H9 (cell line): ENCODE measurements around the gene OTULIN. TPM values are rescaled to one million over a fixed set of nuclear protein-coding genes. Genes with fewer than 3 reads are reported as not detected.

Source experiments
- DNase-seq: peaks from one replicate; pipeline ENCODE4 v3.0.0-alpha.2; 2017
- H2AFZ ChIP-seq: one replicate; pipeline ENCODE4 v1.6.1; 2013; ENCODE audit warnings: mild to moderate bottlenecking, low read length, control low read depth, moderate library complexity
- H2AK5ac ChIP-seq: 2 replicates; pipeline ENCODE4 v1.6.1; 2013; ENCODE audit warnings: low read length, control low read depth, mixed read lengths; ENCODE audit not compliant: insufficient read length
- H2BK120ac ChIP-seq: one replicate; pipeline ENCODE4 v1.6.1; 2013; ENCODE audit warnings: low read depth, mild to moderate bottlenecking, low read length, control low read depth, inconsistent platforms; ENCODE audit not compliant: poor library complexity, severe bottlenecking
- H2BK12ac ChIP-seq: 2 replicates; pipeline ENCODE4 v1.6.1; 2013; ENCODE audit warnings: low read length, control low read depth, mixed read lengths, low read depth; ENCODE audit not compliant: insufficient read length
- H2BK15ac ChIP-seq: 2 replicates; pipeline ENCODE4 v1.6.1; 2013; ENCODE audit warnings: low read depth, low read length, control low read depth
- H2BK20ac ChIP-seq: one replicate; pipeline ENCODE4 v1.6.1; 2013; ENCODE audit warnings: low read depth, mild to moderate bottlenecking, low read length, control low read depth, inconsistent platforms; ENCODE audit not compliant: poor library complexity, severe bottlenecking
- H2BK5ac ChIP-seq: 2 replicates; pipeline ENCODE4 v1.6.1; 2013; ENCODE audit warnings: low read length, control low read depth, mixed read lengths; ENCODE audit not compliant: insufficient read length
- H3K14ac ChIP-seq: 2 replicates; pipeline ENCODE4 v1.6.1; 2013; ENCODE audit warnings: low read length, control low read depth; ENCODE audit not compliant: insufficient read depth
- H3K18ac ChIP-seq: 2 replicates; pipeline ENCODE4 v1.6.1; 2013; ENCODE audit warnings: low read depth, mild to moderate bottlenecking, mixed read lengths, low read length, control low read depth; ENCODE audit not compliant: insufficient read length
- H3K23ac ChIP-seq: 2 replicates; pipeline ENCODE4 v1.6.1; 2013; ENCODE audit warnings: low read length, control low read depth, mixed read lengths, low read depth; ENCODE audit not compliant: insufficient read length
- H3K23me2 ChIP-seq: 2 replicates; pipeline ENCODE4 v1.6.1; 2013; ENCODE audit warnings: low read depth, mild to moderate bottlenecking, mixed read lengths, low read length, control low read depth; ENCODE audit not compliant: insufficient read length, poor library complexity, severe bottlenecking
- H3K27ac ChIP-seq: 2 replicates; pipeline ENCODE4 v1.5.1; 2013; ENCODE audit warnings: low read length, control low read depth, mixed read lengths, low read depth; ENCODE audit not compliant: insufficient read length
- H3K27me3 ChIP-seq: 2 replicates; pipeline ENCODE4 v1.6.1; 2013; ENCODE audit warnings: low read length, control low read depth, inconsistent platforms; ENCODE audit not compliant: insufficient read depth
- H3K4ac ChIP-seq: 2 replicates; pipeline ENCODE4 v1.6.1; 2013; ENCODE audit warnings: low read depth, mild to moderate bottlenecking, control low read depth, inconsistent platforms, low read length, moderate library complexity
- H3K4me1 ChIP-seq: 2 replicates; pipeline ENCODE4 v1.6.1; 2013; ENCODE audit warnings: low read length, control low read depth, inconsistent platforms; ENCODE audit not compliant: insufficient read depth
- H3K4me2 ChIP-seq: 2 replicates; pipeline ENCODE4 v1.6.1; 2013; ENCODE audit warnings: low read length, control low read depth, mixed read lengths; ENCODE audit not compliant: insufficient read length, insufficient read depth
- H3K56ac ChIP-seq: 2 replicates; pipeline ENCODE4 v1.6.1; 2013; ENCODE audit warnings: low read depth, mild to moderate bottlenecking, mixed read lengths, low read length, control low read depth; ENCODE audit not compliant: insufficient read length
- H3K79me1 ChIP-seq: 2 replicates; pipeline ENCODE4 v1.6.1; 2013; ENCODE audit warnings: low read depth, mild to moderate bottlenecking, moderate library complexity, low read length, control low read depth, inconsistent platforms; ENCODE audit not compliant: insufficient read depth, poor library complexity, severe bottlenecking
- H3K79me2 ChIP-seq: 2 replicates; pipeline ENCODE4 v1.6.1; 2013; ENCODE audit warnings: low read length, control low read depth, inconsistent platforms; ENCODE audit not compliant: insufficient read depth
- H3K9ac ChIP-seq: 2 replicates; pipeline ENCODE4 v1.6.1; 2013; ENCODE audit warnings: low read length, control low read depth, mixed read lengths; ENCODE audit not compliant: insufficient read length; ENCODE audit errors: extremely low read depth
- H3K9me3 ChIP-seq: one replicate; pipeline ENCODE4 v1.6.1; 2013; ENCODE audit warnings: low read depth, low read length, inconsistent platforms; ENCODE audit not compliant: control insufficient read depth
- H3T11ph ChIP-seq: one replicate; pipeline ENCODE4 v1.6.1; 2013; ENCODE audit warnings: mild to moderate bottlenecking, low read length, control low read depth, inconsistent platforms
- H4K20me1 ChIP-seq: one replicate; pipeline ENCODE4 v1.6.1; 2013; ENCODE audit not compliant: control insufficient read depth, insufficient read length, insufficient read depth
- H4K5ac ChIP-seq: 2 replicates; pipeline ENCODE4 v1.6.1; 2013; ENCODE audit warnings: low read depth, mild to moderate bottlenecking, mixed read lengths, low read length, control low read depth; ENCODE audit not compliant: insufficient read length
- H4K8ac ChIP-seq: replicated peaks from 2 replicates; pipeline ENCODE4 v1.6.1; 2013; ENCODE audit warnings: low read length, control low read depth, mixed read lengths, low read depth; ENCODE audit not compliant: insufficient read length
- H4K91ac ChIP-seq: 2 replicates; pipeline ENCODE4 v1.6.1; 2013; ENCODE audit warnings: low read depth, mild to moderate bottlenecking, moderate library complexity, mixed read lengths, low read length, control low read depth; ENCODE audit not compliant: insufficient read length
- H3K27ac Mint-ChIP-seq, 3 experiments: 2 replicates in 2 of 3; 3 replicates in 1 of 3; pipeline ENCODE4 v1.8.0; 2020 to 2021; ENCODE audit warnings: mixed read lengths in 3 of 3, mild to moderate bottlenecking in 1 of 3, moderate library complexity in 1 of 3
- H3K27me3 Mint-ChIP-seq: 2 replicates; pipeline ENCODE4 v1.8.0; 2021; ENCODE audit warnings: low read depth, mild to moderate bottlenecking, moderate library complexity, mixed read lengths
- H3K36me3 Mint-ChIP-seq, 3 experiments: 2 replicates in 2 of 3; 3 replicates in 1 of 3; pipeline ENCODE4 v1.8.0; 2020 to 2021; ENCODE audit warnings: low read depth in 3 of 3, mixed read lengths in 3 of 3; ENCODE audit not compliant: insufficient read depth in 1 of 3
- H3K4me1 Mint-ChIP-seq, 2 experiments: 2 replicates each; pipeline ENCODE4 v1.8.0; 2020; ENCODE audit warnings: mixed read lengths in 2 of 2
- H3K4me3 Mint-ChIP-seq, 2 experiments: 2 replicates in 1 of 2; 3 replicates in 1 of 2; pipeline ENCODE4 v1.8.0; 2020 to 2021; ENCODE audit warnings: mild to moderate bottlenecking in 2 of 2, mixed read lengths in 2 of 2, moderate library complexity in 1 of 2
- H3K9me3 Mint-ChIP-seq, 2 experiments: 2 replicates in 1 of 2; 3 replicates in 1 of 2; pipeline ENCODE4 v1.8.0; 2020; ENCODE audit warnings: mild to moderate bottlenecking in 2 of 2, mixed read lengths in 2 of 2, moderate library complexity in 1 of 2
- WGBS: extraction: QIAGEN DNeasy Blood & Tissue Kit; methylation state at CpG from one replicate; pipeline ENCODE4 v1.1.7; 2013; ENCODE audit warnings: missing lambda C conversion rate, low lambda C conversion rate, mixed read lengths; ENCODE audit not compliant: insufficient read length; ENCODE audit errors: extremely low coverage; 5-methylcytosine and 5-hydroxymethylcytosine counted together
- total RNA-seq: library from RNA; stranded (reverse); gene quantifications from 2 replicates; pipeline ENCODE4 v1.2.1, GENCODE V29; 2021
- TF ChIP-seq, protein P1 (sequence below): fragments of 200-600 bp; sonication (generic); conservative IDR thresholded peaks from 3 replicates; pipeline ENCODE4 v1.8.0; 2021; ENCODE audit warnings: antibody characterized with exemption, mild to moderate bottlenecking

Gene OTULIN
- total RNA-seq, 1 experiment from 2014 or later, result 35.8 TPM

DNA sequence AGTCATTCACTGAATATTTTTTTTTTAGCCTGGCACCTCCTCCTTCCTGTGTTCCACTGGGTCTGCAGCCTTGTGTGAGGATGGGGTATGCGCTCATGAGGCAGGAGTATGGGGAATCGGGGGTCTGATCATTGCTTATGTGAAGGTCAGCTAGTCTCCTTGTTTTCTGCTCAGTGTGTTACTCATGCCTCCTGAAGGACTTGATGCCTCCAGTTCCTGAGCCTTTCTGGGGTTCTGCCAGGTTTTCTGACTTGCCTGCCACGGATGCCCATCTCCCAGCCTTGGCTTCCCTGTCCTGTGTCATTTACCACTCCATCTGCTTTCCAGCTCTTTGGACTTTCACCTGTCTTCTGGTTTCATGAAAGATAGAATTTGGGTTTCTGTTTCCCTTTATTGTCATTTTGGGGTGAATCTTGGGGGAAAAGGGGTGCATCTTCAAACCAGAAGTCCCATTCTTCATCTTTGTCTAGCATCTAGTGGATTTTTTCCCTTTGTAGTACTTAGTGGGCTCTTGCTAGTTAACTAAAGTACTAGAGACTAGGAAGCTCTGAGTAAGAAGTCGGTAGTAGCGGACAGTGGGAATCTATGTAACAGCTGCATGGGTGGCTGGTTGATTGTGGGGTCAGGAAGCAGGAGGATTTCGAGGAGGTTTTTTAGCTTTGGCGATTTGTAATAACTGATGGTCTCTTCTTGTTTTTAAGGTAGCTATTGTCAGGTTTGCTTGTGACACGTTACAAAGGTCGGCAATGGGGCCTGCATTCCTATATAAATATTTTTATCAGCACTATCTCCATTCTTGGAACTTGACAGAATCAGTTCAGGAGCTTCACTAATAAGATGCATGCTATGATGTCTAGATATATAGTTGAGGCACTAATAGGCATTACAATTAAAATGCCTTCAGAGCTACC, 8.2 kb downstream of the OTULIN start:
- Mint-ChIP-seq H3K27ac (no peak overlapping the region), H3K4me3 (no peak overlapping the region)
- no peak overlapping the region for H2BK15ac ChIP-seq

More for the DNA sequence above, 8.2 kb downstream of the OTULIN start:
- no peak overlapping the region for H2BK20ac ChIP-seq
- peaks cover 0 to 6% (median 5%) of the 10 kb centered on the region in 3 experiments; a peak in 4 of 7 replicates for H3K36me3 Mint-ChIP-seq
- H4K20me1 ChIP-seq, result no peaks in the 10 kb centered on the region
- no peak overlapping the region for H3K4ac ChIP-seq
- TF ChIP-seq, protein P1, sequence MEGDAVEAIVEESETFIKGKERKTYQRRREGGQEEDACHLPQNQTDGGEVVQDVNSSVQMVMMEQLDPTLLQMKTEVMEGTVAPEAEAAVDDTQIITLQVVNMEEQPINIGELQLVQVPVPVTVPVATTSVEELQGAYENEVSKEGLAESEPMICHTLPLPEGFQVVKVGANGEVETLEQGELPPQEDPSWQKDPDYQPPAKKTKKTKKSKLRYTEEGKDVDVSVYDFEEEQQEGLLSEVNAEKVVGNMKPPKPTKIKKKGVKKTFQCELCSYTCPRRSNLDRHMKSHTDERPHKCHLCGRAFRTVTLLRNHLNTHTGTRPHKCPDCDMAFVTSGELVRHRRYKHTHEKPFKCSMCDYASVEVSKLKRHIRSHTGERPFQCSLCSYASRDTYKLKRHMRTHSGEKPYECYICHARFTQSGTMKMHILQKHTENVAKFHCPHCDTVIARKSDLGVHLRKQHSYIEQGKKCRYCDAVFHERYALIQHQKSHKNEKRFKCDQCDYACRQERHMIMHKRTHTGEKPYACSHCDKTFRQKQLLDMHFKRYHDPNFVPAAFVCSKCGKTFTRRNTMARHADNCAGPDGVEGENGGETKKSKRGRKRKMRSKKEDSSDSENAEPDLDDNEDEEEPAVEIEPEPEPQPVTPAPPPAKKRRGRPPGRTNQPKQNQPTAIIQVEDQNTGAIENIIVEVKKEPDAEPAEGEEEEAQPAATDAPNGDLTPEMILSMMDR, result no peak
- no peak overlapping the region for H4K91ac ChIP-seq
- no peak overlapping the region for H3K27ac ChIP-seq
- no peak overlapping the region for H2BK5ac ChIP-seq
- peaks cover 9% of the 10 kb centered on the region; the same call in 1 of the 2 replicates for H3K4me1 ChIP-seq
- no peak overlapping the region for H3K18ac ChIP-seq
- H3K56ac ChIP-seq, result no peak overlapping the region
- no peaks in the 10 kb centered on the region for H3K23me2 ChIP-seq
- DNase-seq, result no peak
- H4K5ac ChIP-seq, result no peak overlapping the region
- no peak overlapping the region for H2BK120ac ChIP-seq
- H3K14ac ChIP-seq, result no peak overlapping the region
- no peak overlapping the region for H2AK5ac ChIP-seq
- no peak overlapping the region for H3K23ac ChIP-seq
- no peak overlapping the region for H3T11ph ChIP-seq
- no peak overlapping the region for H2BK12ac ChIP-seq
- peaks cover 9% of the 10 kb centered on the region; the same call in 1 of the 2 replicates for H3K79me2 ChIP-seq
- H3K4me2 ChIP-seq, result no peak overlapping the region
- peaks cover 3% of the 10 kb centered on the region for H3K79me1 ChIP-seq
- H3K9me3 ChIP-seq, result no peaks in the 10 kb centered on the region
- no peaks in the 10 kb centered on the region for H3K27me3 Mint-ChIP-seq
- H4K8ac ChIP-seq, result no peak overlapping the region
- H2AFZ ChIP-seq, result no peak overlapping the region
- WGBS, result no CpG with 5 or more reads among the region's 9 CpGs
- no peak overlapping the region for H3K9ac ChIP-seq
- no peaks in the 10 kb centered on the region for H3K27me3 ChIP-seq
- no peaks in the 10 kb centered on the region for H3K9me3 Mint-ChIP-seq
- H3K4me1 Mint-ChIP-seq, result peaks cover 41 to 48% of the 10 kb centered on the region in 2 experiments
